ENCODE data around the gene FGG.
"Not testable (repeated sequence)": the region's sequence is repeated elsewhere in the genome, so short reads cannot be mapped to it uniquely, and the experiment has no call there.

FGG gene

DNA sequence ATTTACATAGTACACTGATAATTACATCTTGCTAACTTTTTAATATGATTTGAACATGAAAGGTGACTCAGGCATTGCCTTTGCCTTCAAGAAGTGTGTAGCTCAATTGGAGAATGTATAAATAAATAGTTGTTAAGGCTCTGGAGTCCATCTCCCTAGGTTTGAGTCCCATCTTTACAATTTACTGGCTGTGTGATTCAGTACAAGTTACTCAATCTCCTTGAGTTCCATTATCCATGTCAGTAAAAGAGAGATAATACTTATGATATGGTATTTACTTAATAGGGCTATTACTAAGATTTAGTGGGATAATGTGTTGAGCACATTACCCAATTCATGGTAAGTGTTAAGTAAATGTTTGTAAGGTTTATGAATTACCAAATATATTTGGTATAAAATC is 1.9 kb upstream of the FGG start:
- DNase-seq (ENCODE audit: low read depth in 1 of 2, low spot score in 1 of 2): no peak

DNA sequence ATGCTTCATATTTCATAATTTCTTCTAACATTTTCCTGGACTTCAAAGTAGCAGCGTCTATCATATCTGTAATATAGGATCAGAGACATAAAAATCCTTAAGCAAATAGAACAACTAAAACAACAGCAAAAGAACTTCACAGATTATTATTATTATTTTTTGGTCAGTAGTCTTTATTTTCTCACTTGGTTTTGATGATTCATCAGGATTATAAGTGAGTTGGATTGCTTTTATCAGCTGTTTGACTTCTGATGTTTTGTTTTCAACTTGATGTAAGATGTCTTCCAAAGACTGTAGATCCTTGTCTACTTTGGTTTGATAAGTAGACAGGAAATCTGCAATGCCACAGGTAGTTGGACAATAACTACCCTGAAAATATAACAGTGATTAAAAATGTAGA is 623 bp downstream of the FGG start:
- no peak for DNase-seq (ENCODE audit: low read depth in 1 of 2, low spot score in 1 of 2)

DNA sequence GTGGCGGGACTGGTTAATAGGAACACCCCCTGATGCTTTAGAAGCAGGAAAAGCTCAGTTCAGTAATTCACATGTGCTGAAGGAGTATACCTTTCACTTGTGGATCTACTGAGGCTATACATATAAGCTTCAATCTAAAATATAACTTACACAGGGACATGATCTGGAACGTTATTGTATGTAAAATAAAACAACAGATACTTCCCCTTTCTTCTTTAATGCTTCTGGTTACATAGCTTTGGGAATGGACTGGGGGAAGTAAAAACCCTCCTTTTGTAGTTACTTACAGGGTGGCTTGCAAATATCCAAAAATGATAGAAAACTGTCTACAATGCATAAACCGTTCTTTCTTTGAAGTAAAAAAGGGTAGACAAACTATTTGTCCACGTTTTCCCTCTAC is 1.9 kb downstream of the FGG start:
- no peak for DNase-seq (ENCODE audit: low read depth in 1 of 2, low spot score in 1 of 2)

DNA sequence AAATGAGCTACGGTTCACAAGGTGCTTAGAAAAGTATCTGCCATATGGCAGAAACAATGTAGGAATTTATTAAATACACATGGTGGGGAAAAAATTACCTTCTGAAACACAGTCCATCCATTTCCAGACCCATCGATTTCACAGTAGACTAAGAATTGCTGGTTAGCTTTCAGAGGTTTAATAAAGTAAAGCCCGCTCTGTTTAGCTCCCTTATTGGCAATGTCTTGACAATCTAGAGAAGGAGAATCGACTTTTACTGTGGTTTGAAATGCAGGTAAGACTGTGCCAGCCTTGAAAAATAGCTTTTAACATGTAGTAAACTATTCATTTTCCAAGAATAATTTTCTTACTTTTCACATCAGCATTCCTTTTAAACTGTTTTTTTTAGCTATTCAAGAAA is 2.9 kb downstream of the FGG start:
- DNase-seq (ENCODE audit: low read depth in 1 of 2, low spot score in 1 of 2): no peak

DNA sequence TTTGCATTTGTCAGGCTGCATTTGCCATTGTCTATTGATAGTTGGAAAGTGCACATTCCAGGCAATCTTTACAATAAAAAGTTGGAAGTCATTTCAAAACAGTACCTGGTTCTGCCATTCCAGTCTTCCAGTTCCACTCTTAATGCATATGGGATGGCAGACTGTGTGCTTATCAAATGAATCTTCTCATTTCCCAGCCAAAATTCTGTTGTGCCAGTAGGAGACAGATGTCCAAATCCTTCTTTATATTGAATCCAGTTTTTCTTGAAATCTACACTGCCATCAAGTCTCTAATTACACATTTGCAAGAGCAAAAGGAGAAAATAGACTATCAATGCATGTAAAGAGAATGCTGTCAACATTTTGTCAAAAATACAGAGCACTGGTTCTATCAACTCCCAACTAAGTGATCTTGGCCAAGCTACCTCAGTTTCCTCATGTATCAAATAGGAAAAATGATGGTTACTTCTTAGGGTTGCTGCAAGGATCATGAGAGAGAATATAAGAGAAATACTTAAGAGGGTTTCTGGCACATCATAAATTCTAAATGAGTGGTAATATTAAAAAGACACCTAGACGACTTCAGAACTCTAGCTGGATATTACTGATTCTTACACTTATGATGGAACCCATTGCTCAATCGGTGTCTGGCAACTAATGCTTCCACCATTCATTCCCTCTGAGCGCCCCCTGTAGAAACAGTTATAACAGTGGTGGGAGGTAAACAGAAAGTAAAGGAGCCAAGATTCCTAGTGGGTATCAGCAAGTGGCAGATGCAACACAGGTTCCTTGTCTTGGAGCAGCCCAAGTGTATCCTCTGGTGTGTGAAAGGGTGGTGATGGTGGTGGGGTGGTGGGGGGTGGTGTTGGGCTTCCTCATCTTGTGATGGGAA is 3.8 kb downstream of the FGG start:
- DNase-seq (ENCODE audit: low read depth in 1 of 2, low spot score in 1 of 2): no peak

DNA sequence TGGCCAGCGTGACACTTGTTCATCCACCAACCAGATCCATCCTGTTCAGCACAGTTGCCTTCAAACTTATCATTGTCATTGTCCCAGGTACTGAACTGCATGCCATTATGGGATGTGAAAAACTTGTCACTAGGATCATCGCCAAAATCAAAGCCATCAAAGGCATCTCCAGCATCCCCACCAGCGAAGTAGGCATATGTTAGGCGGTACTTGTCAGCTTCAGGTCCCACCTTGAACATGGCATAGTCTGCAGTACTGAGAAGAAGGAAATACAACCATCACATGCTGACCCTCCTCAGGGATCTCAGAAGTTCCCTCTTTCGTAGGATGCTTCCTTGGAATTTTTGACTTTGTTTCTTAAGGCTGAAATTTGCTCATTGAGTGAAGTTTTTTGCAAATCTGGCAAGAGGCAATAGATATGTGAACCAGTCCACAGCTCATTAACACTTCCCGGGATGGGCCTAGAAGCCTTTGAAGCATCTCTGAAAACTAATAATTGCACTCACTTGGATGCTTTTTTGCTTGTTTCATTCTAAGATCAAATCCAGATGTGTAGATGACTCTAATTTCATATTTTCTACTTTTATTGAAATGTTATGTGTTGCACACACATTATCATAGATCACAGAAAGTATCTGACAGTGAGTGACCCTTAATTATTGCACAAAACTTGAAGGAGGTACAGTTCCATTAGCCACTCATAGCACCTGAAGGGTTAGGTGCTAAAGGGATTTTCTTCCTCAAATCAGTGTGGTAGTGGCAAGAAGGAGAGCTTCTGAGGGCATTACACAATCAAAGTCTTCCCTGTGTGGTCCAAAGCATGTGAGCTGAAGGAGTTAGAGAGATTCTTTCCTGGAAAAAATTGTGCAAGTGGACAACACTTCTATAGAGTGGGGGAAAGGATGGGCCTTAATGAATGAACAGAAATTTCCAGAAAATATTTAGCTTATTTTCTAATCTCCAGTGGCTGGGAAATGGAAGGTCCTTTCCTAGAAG is 5.4 kb downstream of the FGG start:
- DNase-seq (ENCODE audit: low read depth in 1 of 2, low spot score in 1 of 2): no peak

DNA sequence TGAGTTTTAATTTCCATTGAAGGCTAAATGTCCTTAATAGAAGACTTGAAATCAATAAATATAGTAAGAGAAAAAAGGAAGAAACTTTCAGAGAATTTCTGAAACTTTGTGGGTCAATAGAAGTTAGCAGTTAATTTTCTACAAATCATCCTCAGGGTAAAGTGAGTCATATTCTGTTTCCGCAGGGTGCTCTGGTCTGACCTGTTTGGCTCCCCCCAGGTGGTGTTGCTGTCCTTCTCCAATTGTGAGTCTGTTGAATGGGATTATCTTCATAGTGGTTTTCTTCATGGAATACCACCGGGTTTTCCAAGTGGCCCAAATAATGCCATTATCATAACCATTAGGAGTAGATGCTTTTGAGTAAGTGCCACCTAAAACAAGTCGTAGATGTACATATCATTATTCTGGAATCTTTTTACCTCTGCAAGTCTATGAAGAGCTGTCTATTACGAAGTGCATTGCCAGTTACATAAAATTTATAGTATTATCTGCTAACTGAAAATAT is 7.7 kb downstream of the FGG start:
- DNase-seq (ENCODE audit: low read depth in 1 of 2, low spot score in 1 of 2): no peak

DNA sequence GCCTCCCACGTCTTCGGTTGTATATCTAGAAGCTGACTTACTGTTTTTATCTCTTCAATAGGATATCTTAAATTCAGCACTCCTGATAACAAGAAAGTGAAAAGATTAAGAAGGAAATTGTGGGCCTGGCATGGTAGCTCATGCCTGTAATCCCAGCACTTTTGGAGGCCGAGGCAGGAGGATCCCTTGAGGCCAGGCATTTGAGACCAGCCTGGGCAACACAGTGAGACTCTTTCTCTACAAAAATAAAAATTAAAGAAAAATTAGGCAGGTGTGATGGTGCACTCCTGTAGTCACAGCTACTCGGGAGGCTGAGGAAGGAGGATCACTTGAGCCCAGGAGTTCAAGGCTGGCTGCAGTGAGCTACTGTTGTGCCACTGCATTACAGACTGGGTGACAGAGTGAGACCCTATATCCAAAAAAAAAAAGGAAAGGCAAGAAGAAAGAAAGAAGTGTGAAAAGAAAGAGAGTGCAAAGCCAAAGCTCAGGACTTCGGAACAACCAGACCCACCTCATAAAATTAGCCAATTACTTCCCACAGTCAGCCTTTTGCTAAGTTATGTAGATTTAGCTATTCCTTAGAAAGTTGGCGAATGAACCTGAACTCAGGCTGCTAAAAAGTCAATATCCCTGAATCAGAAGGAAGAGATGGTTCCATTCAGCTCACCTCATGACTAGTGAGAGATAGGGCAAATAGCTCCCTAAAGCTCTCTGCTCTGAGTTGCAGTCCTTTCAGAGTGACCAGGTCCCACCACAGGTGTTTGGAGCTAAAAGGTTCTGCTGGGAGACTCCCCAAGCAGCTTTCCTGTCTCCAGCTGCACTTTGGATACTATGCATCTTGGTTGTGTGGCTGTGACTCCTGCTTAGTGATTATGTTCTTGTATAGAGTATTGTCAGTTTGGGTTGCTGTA is 9.2 kb downstream of the FGG start:
- DNase-seq (ENCODE audit: low read depth in 1 of 2, low spot score in 1 of 2): no peak

DNA sequence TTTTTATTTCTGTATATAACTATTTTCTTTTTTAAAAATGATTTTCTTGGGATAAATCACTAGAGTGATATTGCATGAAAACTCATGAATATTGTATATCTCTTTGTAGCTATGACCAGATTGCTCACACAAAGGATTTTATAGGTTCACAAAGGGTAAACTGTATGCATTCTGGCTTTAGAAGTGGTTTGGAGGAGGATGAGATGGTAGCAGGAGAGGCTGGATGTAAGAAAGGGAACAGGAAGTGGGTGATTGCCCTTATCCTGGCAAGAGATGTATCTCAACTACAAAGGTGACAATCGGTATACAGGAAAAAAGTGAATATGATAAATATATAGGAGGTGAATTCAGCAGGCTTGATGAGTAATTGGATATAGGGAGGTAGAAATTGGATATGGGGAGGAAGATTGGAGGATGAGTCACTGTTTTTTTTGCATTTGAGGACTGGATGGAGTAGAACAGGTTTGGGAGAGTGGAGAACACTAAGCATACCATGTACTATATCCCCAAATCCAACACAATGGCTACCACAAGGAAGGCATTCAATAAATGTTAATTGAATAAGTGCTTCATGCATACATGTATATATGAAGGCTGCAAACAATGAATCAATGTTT is 9.9 kb downstream of the FGG start:
- no peak for DNase-seq (ENCODE audit: low read depth in 1 of 2, low spot score in 1 of 2)

DNA sequence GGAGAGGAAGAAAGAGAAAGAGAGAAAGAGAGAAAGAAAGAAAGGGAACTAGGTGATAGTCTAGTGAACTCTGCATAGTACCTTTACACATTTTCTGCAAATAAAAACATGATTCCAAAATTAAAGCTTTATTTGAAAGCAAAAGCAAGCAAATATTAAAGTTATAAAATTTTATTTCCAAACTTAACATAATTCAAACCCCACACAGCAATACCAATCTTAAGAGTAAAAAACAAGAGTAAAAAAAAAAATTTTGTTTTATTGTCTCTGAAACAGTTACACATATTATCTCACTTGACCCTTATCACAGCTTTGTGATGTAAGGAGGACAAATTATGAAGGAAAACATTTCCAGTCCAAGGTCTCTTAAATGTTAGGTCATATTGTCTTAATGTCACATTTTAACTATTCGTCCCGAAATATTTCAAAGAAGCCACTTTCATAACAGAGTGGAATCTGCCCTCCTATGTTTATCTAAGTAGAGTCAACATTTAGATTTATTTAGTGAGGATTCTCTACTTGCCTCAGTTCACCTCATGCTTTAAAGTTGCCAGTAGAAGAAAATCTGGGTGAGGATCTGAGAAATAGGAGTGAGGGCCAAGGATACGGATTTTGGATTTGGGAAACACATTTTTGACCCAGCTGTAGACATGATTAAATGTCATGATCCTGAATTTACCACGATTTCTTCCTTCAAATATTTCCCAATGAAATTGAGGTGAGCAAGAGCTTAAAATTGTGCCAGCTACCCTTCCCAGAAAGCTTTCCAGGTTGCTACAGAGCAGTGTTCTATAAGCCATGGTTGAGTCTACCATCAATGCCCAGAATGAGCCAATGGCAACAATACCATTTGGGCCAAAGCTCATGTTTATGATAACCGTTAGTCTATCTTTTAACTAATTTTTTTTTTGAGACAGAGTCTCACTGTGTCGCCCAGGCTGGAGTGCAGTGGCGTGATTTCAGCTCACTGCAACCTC is 14.4 kb downstream of the FGG start:
- no peak for DNase-seq (ENCODE audit: low read depth in 1 of 2, low spot score in 1 of 2)

DNA sequence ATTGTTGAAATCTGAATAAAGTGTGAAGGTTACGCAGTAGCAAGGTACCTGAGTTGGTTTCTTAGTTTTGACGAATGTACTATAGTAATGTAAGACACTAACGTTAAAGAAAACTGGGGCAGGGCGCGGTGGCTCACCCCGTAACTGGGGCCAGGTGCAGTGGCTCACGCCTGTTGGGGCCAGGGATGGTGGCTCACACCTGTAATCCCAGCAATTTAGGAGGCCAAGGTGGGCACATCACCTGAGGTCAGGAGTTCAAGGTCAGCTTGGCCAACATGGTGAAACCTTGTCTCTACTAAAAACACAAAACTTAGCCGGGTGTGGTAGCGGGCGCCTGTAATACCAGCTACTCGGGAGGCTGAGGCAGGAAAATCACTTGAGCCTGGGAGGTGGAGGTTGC is 15.2 kb downstream of the FGG start:
- not testable (repeated sequence) for DNase-seq (ENCODE audit: low read depth in 1 of 2, low spot score in 1 of 2)

DNA sequence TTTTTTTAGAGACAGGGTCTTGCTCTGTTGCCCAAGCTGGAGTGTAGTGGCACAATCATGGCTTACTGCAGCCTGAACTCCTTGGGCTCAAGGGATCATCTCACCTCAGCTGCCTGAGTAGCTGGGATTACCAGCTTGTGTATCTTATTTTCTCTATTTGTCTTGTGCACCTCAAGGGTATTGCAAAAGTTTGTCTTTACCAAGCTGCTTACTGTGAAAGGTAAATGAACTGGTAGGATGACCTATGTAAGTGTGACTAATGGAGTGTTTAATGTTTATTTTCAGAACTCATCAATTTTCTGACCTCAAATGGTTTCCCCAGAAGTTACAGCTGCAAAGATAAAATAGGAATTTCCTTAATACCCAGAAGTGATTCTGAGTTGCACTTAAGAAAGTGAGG is 16.6 kb downstream of the FGG start:
- DNase-seq (ENCODE audit: low read depth in 1 of 2, low spot score in 1 of 2): no peak

DNA sequence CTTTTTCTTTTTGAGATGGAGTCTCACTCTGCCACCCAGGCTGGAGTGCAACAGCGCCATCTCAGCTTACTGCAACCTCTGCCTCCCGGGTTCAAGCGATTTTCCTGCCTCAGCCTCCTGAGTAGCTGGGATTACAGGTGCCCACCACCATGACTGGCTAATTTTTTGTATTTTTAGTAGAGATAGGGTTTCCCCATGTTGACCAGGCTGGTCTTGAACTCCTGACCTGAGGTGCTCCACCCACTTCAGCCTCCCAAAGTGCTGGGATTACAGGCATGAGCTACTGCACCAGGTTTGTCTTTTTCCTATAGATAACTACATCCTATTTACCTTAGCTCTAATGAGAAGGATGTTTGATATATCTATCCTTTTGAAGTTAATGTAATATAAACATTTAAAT is 18.1 kb downstream of the FGG start:
- not testable (repeated sequence) for DNase-seq (ENCODE audit: low read depth in 1 of 2, low spot score in 1 of 2)

DNA sequence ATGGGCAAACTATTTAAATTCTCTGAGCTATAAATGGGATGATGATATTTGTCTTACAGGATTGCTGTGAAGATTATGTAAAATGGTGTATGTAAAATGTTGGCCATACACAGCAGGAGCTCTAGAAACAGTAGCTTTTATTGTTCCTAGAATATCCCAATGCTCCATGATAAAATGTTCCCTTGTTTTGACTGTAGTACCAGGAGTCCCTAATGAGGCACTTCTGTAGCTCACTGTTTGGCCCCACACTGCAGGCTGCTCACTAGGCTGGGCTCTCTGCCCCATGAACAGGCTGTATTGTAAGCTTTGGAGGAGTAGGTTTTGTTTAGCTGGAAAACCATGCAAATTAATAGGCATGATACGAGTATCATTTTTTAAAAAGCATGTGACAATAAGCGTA is 18.6 kb downstream of the FGG start:
- DNase-seq (ENCODE audit: low read depth in 1 of 2, low spot score in 1 of 2): no peak

DNA sequence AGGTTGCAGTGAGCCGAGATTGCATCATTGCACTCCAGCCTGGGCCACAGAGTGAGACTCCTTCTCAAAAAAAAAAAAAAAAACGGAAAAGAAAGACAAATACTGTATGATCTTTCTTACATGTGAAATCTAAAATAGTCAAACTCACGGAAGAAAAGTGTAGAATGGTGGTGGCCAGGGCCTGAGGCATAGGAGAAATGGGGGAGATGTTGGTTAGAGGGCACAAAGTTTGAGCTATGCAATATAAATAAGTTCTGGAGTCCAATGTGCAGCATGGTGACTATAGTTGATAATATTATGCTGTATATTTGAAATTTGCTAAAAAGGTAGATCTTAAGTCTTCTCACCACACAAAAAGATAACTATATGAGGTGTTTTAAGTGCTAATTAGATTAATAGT is 20.6 kb downstream of the FGG start:
- no peak for DNase-seq (ENCODE audit: low read depth in 1 of 2, low spot score in 1 of 2)

DNA sequence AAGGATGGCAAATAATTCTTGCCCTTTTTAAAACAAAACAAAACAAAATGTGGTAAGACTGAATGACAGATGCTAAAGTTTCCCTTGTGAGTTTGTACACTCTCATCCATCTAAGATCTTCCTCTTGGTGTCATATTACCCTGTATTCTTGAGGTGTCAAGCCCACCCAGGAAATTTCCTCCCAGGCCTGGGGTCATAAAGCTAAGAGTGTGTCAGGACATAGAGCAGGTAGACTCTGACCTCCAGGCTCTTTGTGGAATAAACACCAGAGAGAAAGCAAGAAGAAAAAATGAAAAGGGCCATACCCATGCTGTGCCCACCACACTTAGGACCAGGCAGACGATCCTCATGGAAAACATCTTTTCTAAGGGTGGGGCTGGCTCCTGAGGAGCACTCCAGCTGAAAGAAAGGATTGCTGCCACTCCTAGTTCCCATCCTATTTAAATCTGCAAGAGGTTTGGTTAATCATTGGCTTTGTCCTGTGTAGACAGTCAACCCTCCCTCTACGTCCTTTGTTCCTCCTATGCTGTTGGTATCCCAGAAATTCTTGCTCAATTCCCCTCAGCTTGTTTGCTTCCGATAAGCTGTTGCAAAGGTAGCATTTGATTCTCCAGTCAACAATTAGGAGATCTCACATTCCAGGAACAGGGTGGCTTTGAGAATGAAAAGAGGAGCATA is 22.0 kb downstream of the FGG start, which contains the start of gene FGA:
FGA (minus strand) TSS at position 414 of the 678 bp plus-strand sequence; CDS start at position 359, 55 bp downstream.
- no peak for DNase-seq (ENCODE audit: low read depth in 1 of 2, low spot score in 1 of 2)

DNA sequence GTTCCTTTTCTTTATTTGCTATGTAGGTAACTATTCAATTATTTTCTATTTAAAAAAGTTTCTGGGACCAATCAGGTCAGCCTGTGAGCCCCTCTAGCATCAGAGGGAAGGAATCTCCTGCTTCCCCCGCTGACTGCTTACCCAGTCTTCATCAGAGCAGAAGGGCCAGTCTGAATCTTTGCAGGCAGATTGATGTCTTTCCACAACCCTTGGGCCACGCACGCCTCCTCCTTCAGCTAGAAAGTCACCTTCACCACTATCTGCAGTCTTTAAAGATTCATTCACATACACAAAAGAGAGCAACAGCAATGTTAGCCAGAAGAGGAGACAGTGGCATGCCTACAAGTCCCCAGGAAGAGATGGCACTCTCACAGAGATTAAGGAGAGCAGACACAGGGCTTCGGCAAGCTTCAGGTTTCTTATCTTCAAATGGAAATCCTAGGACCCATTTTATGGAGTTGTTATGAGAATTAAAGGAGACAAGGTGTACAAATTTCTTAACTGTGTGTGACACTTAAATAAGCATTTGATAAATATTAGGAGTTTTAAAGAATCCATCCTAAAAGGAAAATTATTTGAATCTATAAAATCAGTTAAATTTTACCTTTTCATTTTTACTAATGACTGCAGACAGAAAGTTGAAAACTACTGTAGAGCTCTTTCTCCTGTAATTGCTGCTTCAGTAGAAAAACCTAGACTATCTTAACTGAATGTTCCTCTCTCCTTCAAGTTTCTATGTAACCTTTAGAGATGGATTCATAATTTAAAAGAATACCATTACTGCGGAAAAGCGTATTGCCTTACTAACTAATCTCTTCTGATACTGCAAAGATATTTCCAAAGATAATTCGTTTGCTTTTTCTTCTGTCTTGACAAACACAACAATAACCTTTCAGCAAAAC is 22.9 kb downstream of the FGG start:
- DNase-seq (ENCODE audit: low read depth in 1 of 2, low spot score in 1 of 2): no peak
